ENCODE measurements around the gene USF2.

- TF ChIP-seq CTCF (IDR thresholded peaks at IDR 0.05; ENCODE audit: poor library complexity, severe bottlenecking) (no peak), MXI1 (conservative IDR thresholded peaks at IDR 0.05; ENCODE audit: poor library complexity, severe bottlenecking) (peak; percentile 24), POLR2AphosphoS5 (IDR thresholded peaks at IDR 0.05) (peak; percentile 75), RAD21 (conservative IDR thresholded peaks at IDR 0.05) (no peak), REST (IDR thresholded peaks at IDR 0.05; ENCODE audit: borderline replicate concordance) (no peak), EZH2 (IDR thresholded peaks at IDR 0.05; ENCODE audit: borderline replicate concordance, insufficient read depth, low read length, poor library complexity, severe bottlenecking) (no peak), SMC3 (conservative IDR thresholded peaks at IDR 0.05; ENCODE audit: poor library complexity) (no peak), EP300 (conservative IDR thresholded peaks at IDR 0.05; ENCODE audit: poor library complexity, severe bottlenecking) (no peak)
Measured at GRCh38 chr19:35268536-35269437, at the start of gene USF2.

Data from neural cell (in vitro differentiated cells).